HG02840 (cell line): ENCODE measurements around the gene DNER.
"Not testable (repeated sequence)": the region's sequence is repeated elsewhere in the genome, so short reads cannot be mapped to it uniquely, and the experiment has no call there.

ENCODE experiments used
- ATAC-seq: cut with Tn5 transposase; IDR thresholded peaks from one replicate; pipeline ENCODE4 v1.9.1; 2021; ENCODE audit warnings: mild to moderate bottlenecking, moderate library complexity, moderate number of reproducible peaks; ENCODE audit not compliant: unreplicated experiment, low FRiP score

Gene DNER

GRCh38 chr2:229520691-229521096 lies 193.7 kb downstream of the DNER start:
- no peak for ATAC-seq

GRCh38 chr2:229519655-229520430 lies 194.5 kb downstream of the DNER start:
- ATAC-seq: no peak

GRCh38 chr2:229514273-229514895 lies 200.0 kb downstream of the DNER start:
- ATAC-seq: no peak

- ATAC-seq: no peak
These were observed 202.8 kb downstream of the DNER start for GRCh38 chr2:229511524-229511923.

- ATAC-seq: not testable (repeated sequence)
These were observed 207.7 kb downstream of the DNER start for GRCh38 chr2:229506699-229507098.

- ATAC-seq: no peak
These were observed 213.1 kb downstream of the DNER start for GRCh38 chr2:229501051-229501794.

GRCh38 chr2:229492034-229492433 lies 222.3 kb downstream of the DNER start:
- ATAC-seq: no peak

- ATAC-seq: no peak
These were observed 224.2 kb downstream of the DNER start for GRCh38 chr2:229490167-229490566.

GRCh38 chr2:229489016-229489415 lies 225.3 kb downstream of the DNER start:
- no peak for ATAC-seq

GRCh38 chr2:229488232-229488631 lies 226.1 kb downstream of the DNER start:
- no peak for ATAC-seq

GRCh38 chr2:229486673-229487072 lies 227.7 kb downstream of the DNER start:
- no peak for ATAC-seq

GRCh38 chr2:229485857-229486256 lies 228.5 kb downstream of the DNER start:
- ATAC-seq: no peak

- no peak for ATAC-seq
These were observed 237.0 kb downstream of the DNER start for GRCh38 chr2:229477269-229477755.

- ATAC-seq: no peak
These were observed 238.6 kb downstream of the DNER start for GRCh38 chr2:229475778-229476177.

- ATAC-seq: no peak
These were observed 240.2 kb downstream of the DNER start for GRCh38 chr2:229474125-229474524.

- ATAC-seq: no peak
These were observed 243.6 kb downstream of the DNER start for GRCh38 chr2:229470781-229471180.

- no peak for ATAC-seq
These were observed 246.6 kb downstream of the DNER start for GRCh38 chr2:229467783-229468182.

- ATAC-seq: no peak
These were observed 250.5 kb downstream of the DNER start for GRCh38 chr2:229463841-229464346.

- no peak for ATAC-seq
These were observed 252.2 kb downstream of the DNER start for GRCh38 chr2:229462112-229462511.

GRCh38 chr2:229456091-229456490 lies 258.3 kb downstream of the DNER start:
- ATAC-seq: no peak
